Inflammatory macrophage treated with lipopolysaccharide for 1 hour (primary cell): ENCODE measurements around the gene TMEM121B.

ENCODE experiments used
- DNase-seq, 2 donors: peaks; one replicate each; pipeline ENCODE4 v3.0.0-alpha.2; 2020 to 2022

The TMEM121B gene

GRCh38 chr22:17137861-17138425 lies 16.8 kb upstream of the TMEM121B start:
- no peak for DNase-seq

GRCh38 chr22:17137170-17137569 lies 16.0 kb upstream of the TMEM121B start:
- DNase-seq, result no peak

GRCh38 chr22:17135153-17135760 lies 14.1 kb upstream of the TMEM121B start:
- no peak for DNase-seq

- DNase-seq, result no peak
These were observed 12.0 kb upstream of the TMEM121B start for GRCh38 chr22:17133137-17133536.

DNA sequence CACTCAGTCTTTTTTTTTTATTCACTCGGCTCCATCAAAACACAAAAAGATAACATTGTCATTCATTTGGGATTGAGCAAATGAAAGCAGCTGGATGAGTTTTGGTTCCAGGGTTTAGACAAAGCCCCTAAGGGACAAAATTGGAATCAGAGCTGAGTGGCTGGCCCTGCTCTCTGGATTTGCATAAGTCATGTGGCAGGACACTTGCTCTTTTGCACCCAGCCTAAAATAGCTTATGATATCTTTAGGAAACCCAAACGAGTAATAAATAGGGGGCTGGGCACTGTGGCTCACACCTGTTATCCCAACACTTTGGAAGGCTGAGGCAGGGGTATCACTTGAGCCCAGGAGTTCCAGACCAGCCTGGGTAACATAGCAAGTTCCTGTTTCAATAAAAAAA lies 11.0 kb upstream of the TMEM121B start:
- no peak for DNase-seq

GRCh38 chr22:17131686-17132085 lies 10.5 kb upstream of the TMEM121B start:
- DNase-seq, result no peak

DNA sequence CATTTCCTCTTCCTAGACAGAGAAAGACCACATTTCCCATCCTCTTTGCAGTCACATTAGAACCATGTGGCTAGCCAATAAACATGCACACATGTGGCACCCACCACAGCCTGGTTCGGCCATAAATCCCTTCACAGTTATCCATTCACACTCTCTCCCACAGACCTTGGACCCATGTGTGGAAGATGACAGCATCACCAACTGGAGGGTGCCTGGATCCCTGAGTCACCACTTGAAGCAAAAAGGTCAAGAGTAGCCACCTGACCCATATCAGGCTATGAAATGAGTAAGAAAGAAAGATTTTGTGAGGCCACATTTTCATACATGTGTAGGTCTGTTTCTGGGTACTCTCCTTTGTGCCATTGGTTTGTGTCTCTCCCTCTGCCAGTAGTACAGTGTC lies 9.0 kb upstream of the TMEM121B start:
- no peak for DNase-seq

- no peak for DNase-seq
These were observed 388 bp downstream of the TMEM121B start for GRCh38 chr22:17120711-17121232.

GRCh38 chr22:17120281-17120680 lies 879 bp downstream of the TMEM121B start:
- DNase-seq, result no peak

GRCh38 chr22:17119481-17120202 lies 1.5 kb downstream of the TMEM121B start:
- peak; percentile 57 to 71 for DNase-seq

DNA sequence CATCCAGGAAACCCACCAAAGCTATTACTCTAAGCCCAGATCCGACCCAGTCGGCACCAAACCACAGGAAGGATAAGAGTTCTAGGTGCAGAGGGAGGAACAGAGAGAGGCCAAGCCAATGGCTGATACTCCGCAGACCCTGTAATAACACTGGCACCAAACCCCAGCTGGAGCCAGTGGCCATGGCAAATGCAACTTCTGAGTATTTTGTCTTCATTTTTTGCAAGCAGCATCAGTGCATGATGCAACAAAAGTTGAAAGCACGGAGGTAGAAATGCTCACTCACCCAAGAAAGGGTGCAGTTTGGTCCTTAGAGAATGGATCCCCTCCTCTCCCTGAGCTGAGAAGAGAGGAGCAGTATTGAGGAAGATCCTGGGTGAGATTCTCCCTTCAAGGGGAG lies 2.8 kb downstream of the TMEM121B start:
- no peak for DNase-seq

GRCh38 chr22:17117890-17118289 lies 3.3 kb downstream of the TMEM121B start:
- peak; percentile 56 to 66 for DNase-seq

DNA sequence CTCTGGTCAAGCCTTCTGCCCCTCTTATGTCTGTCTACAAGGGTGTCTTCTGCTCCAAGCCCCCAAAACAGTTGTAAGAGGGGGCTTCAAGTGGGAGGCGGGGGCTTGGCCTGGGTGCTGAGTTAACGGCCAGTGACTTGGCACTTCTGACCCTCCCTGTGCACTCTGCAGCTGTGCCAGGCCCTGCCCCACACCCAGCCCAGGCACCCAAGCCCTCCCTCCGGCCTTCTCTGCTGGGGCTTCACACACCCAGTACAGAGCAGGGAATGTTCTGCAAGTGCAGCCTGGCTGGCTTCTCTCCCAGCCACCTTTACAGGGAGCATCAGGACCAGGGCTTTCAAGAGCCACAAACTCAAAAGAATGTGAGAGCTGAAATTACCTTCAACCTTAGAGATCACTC lies 3.8 kb downstream of the TMEM121B start:
- DNase-seq, result no peak

- no peak for DNase-seq
These were observed 4.4 kb downstream of the TMEM121B start for GRCh38 chr22:17116572-17117330.

DNA sequence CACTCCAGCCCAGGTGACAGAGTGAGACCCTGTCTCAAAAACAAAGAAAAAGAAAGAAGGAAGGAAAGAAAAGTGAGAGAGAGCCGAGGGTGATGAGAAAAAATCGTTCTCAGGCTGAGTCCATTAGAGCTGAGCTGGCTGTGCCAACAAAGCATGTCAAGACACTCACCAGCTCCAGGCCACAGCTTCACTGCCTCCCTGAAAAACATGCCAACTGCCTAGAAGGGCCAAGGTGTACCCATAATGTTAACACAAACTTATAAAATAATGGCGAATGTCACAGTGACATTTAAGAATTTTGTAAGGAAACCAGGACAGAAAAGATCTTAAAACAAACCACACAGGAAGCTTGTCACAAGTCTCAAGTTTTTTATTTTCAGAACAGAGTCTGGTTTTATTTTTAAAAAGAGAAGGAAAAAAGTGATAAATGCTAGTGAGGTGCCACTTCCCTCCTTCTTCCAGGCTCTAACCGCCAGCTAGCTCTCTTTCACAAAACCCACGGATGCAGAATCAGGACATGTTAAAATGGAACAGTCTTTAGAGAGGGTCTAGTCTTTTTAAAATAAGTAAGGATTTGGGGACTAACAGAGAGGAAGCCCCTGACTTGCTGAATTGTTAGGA lies 5.1 kb downstream of the TMEM121B start:
- DNase-seq, result no peak

DNA sequence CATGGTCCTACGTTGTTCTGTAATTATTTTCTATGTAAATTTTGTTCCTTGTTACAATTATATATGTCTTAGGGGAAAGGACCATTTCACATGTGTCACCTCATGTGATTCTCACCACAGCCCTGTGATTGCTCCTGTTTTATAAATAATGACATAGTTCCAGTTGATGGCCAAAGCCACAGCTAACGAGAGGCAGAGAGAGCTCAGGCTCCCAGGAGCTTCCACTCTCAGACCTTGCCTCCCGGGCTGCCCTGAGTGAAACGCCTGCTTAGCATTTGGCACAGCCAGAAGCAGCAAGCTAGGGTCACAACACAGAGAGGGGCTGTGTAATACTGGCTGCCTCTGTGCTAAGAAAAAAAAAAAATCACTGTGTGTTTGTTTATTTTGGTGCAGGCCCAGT lies 5.9 kb downstream of the TMEM121B start:
- peak; percentile 37 to 57 for DNase-seq

DNA sequence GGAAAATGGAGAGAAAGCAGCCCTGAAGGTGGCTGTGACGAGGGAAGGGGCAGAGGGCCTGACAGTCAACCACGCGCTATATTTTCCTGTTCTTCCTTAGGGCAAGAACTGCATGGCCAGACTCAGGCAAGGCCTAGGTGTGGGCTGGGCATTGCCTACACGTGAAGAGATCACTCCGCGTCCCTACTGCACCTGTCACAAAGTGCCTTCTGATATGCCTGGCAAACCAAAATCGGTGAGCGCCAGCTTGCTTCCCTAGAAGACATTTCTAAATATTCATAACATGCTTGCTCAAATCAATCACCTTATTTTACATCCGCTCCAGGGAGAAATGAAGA lies 6.3 kb downstream of the TMEM121B start:
- DNase-seq, result no peak

- no peak for DNase-seq
These were observed 6.8 kb downstream of the TMEM121B start for GRCh38 chr22:17114173-17114897.

DNA sequence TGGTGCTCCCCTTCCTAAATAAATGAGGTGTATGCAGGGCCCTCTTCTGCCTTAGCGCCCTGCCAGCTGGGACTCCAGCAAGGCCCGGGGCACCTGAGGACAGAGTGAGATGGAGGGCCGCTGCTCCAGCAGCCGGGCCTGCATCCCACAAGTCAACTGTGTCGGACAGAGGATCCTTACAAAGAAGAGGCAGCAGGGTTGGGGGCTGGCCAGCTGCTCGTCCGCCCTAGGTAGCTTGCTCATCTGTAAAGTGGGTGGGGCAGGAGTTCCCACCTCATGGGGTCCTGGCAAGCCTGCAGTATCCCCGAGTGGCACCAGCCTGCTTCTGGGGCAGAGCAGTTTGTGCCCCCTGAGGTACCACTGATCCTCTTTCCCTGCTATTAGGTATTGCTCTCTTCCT lies 7.6 kb downstream of the TMEM121B start:
- DNase-seq, result no peak

- no peak for DNase-seq
These were observed 8.6 kb downstream of the TMEM121B start for GRCh38 chr22:17112491-17113042.

GRCh38 chr22:17110791-17111550 lies 10.2 kb downstream of the TMEM121B start:
- no peak for DNase-seq
